K562 (cell line): ENCODE data around the gene UNC45A. TPM values are rescaled to one million over a fixed set of nuclear protein-coding genes. Genes with fewer than 3 reads are reported as not detected.

Source experiments
- GABPB2 ChIP-seq: fragments of 250-450 bp; sonication (Bioruptor Pico); conservative IDR thresholded peaks from 2 replicates; pipeline ENCODE4 v1.5.1; 2021; ENCODE audit warnings: mild to moderate bottlenecking
- HMG20A ChIP-seq: fragments of 450-650 bp; formaldehyde crosslinking; conservative IDR thresholded peaks from 2 replicates; pipeline ENCODE4 v1.4.0; 2020; ENCODE audit warnings: mild to moderate bottlenecking, mixed read lengths
- HNRNPUL1 ChIP-seq: fragments of 200-400 bp; formaldehyde crosslinking; IDR thresholded peaks from 2 replicates; pipeline ENCODE4 v1.6.1; 2017; ENCODE audit warnings: low read length
- POLR2AphosphoS5 ChIP-seq: IDR thresholded peaks from 2 replicates; pipeline ENCODE4 v1.6.1; 2011; ENCODE audit warnings: mild to moderate bottlenecking, low read depth, low read length, moderate library complexity; ENCODE audit not compliant: control insufficient read depth, insufficient read depth
- POLR2B ChIP-seq: fragments of 450-650 bp; IDR thresholded peaks from 2 replicates; pipeline ENCODE4 v1.6.1; 2018; ENCODE audit warnings: low read depth; ENCODE audit not compliant: partially characterized antibody
- SAFB ChIP-seq: fragments of 200-400 bp; formaldehyde crosslinking; IDR thresholded peaks from 2 replicates; pipeline ENCODE4 v1.6.1; 2017; ENCODE audit warnings: low read depth, low read length, borderline replicate concordance
- TAF9B ChIP-seq: fragments of 450-650 bp; IDR thresholded peaks from 2 replicates; pipeline ENCODE4 v1.6.1; 2018; ENCODE audit warnings: mild to moderate bottlenecking; ENCODE audit not compliant: partially characterized antibody
- TARDBP ChIP-seq: fragments of 450-650 bp; IDR thresholded peaks from 2 replicates; pipeline ENCODE4 v1.6.1; 2016
- ZBTB1 ChIP-seq: sonication (generic); formaldehyde crosslinking; IDR thresholded peaks from 2 replicates; pipeline ENCODE4 v1.8.1; 2023; ENCODE audit warnings: missing genetic modification reagents, low read depth, mild to moderate bottlenecking, borderline replicate concordance
- ZNF239 ChIP-seq: fragments of 250-450 bp; sonication (Bioruptor Pico); IDR thresholded peaks from 2 replicates; pipeline ENCODE4 v1.4.0; 2020; ENCODE audit warnings: mild to moderate bottlenecking
- ZNF282 ChIP-seq: sonication (generic); formaldehyde crosslinking; IDR thresholded peaks from 2 replicates; pipeline ENCODE4 v1.8.1; 2023; ENCODE audit warnings: missing genetic modification reagents
- ZNF436 ChIP-seq: fragments of 250-450, 450-650 bp; sonication (Bioruptor Pico); formaldehyde crosslinking; IDR thresholded peaks from 2 replicates; pipeline ENCODE4 v1.7.0; 2020; ENCODE audit warnings: mild to moderate bottlenecking
- ZSCAN32 ChIP-seq: fragments of 450-650 bp; formaldehyde crosslinking; IDR thresholded peaks from 2 replicates; pipeline ENCODE4 v1.4.0; 2020; ENCODE audit warnings: mild to moderate bottlenecking, moderate library complexity
- polyA plus RNA-seq, 8 experiments: library from polyadenylated mRNA; depleted of rRNA in 4 of 8; stranded (reverse) in 5 of 8; unstranded in 3 of 8; fragments of >200 nt; fragmentation: Nextera tagmentation in 2 of 8; fragmentation: Illumina TruSeq in 1 of 8; extraction: Ambion mirVana in 2 of 8; extraction: Trizol in 1 of 8; gene quantifications; 2 replicates each; pipeline versions ENCODE4 v1.2.1 to v1.2.3, GENCODE V29; 2011 to 2014; ENCODE audit warnings: inconsistent platforms in 1 of 8, missing spikeins in 1 of 8
- total RNA-seq, 7 experiments: library from RNA; depleted of rRNA in 6 of 7; stranded (reverse); fragments of >200 nt in 6 of 7; fragmentation: Illumina TruSeq in 2 of 7; extraction: Trizol in 2 of 7; gene quantifications; 2 replicates each; pipeline versions ENCODE4 v1.2.1 to v1.2.3, GENCODE V29; 2011 to 2021; ENCODE audit warnings: low replicate concordance in 1 of 7
- TF ChIP-seq, protein P1 (sequence below): fragments of 250-450 bp; sonication (Bioruptor Pico); IDR thresholded peaks from 2 replicates; pipeline ENCODE4 v1.4.0; 2020
- TF ChIP-seq, protein P2 (sequence below): sonication (generic); formaldehyde crosslinking; IDR thresholded peaks from 2 replicates; pipeline ENCODE4 v1.8.1; 2022; ENCODE audit warnings: missing genetic modification reagents
- TF ChIP-seq, protein P3 (sequence below): fragments of 250-450 bp; sonication (Bioruptor Pico); IDR thresholded peaks from 2 replicates; pipeline ENCODE4 v1.8.0; 2022; ENCODE audit warnings: moderate library complexity, mild to moderate bottlenecking, inconsistent platforms
- TF ChIP-seq, protein P4 (sequence below): fragments of 450-650 bp; conservative IDR thresholded peaks from 2 replicates; pipeline ENCODE4 v1.6.1; 2016; ENCODE audit warnings: missing genetic modification characterization, low read depth, mild to moderate bottlenecking, missing compliant biosample characterization, moderate library complexity

The UNC45A gene
- total and polyA plus RNA-seq, 9 of the 15 experiments (the other 6 are each of a cell fraction or from before 2014, with no cell fraction given) = 22.4 to 79.3 (median 43.7) TPM

DNA sequence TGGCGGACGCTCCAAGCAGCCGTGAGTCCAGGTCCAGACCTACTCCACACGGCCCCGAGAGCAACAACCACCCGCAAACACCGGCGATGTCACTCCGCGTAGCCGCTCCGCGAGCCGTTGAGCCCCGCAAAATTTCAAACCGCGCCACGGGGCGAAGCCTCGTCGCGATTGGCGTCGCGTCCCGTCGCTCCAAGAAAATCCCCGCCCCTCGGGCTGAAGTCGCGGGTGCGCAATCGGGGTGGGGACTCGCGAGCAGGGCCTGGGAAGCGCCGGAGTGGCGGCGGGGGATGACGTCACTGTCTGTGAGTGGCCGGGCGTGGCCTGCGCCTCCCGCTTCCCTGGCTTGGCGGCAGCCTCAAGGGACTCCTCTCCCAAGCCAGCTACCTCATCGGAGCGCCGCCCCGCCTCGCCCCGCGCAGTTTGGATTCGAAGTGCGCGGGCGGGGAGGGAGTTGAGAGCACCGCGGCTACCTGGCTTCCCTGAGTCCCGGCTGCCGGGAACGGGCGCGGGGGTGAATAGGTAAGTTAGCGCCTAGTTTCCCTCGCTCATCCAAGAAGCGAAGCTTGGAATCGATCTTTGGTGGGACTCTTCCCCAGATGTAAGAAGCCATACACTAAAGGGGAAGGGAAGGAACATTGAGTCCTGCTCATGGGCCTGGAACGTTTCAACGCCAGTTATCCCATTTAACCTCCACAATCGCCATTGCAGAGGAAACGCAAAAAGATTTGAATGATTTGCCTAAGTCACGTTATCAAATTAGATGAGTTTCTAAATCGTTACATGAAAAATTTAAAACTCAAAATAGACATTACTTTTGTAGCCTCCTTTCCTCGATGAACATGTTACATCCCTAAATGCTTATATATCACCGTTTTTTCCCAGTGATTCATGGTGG is 59.6 kb downstream of the UNC45A start, which contains the start of gene PRC1 (continued):
- TF ChIP-seq, protein P1, sequence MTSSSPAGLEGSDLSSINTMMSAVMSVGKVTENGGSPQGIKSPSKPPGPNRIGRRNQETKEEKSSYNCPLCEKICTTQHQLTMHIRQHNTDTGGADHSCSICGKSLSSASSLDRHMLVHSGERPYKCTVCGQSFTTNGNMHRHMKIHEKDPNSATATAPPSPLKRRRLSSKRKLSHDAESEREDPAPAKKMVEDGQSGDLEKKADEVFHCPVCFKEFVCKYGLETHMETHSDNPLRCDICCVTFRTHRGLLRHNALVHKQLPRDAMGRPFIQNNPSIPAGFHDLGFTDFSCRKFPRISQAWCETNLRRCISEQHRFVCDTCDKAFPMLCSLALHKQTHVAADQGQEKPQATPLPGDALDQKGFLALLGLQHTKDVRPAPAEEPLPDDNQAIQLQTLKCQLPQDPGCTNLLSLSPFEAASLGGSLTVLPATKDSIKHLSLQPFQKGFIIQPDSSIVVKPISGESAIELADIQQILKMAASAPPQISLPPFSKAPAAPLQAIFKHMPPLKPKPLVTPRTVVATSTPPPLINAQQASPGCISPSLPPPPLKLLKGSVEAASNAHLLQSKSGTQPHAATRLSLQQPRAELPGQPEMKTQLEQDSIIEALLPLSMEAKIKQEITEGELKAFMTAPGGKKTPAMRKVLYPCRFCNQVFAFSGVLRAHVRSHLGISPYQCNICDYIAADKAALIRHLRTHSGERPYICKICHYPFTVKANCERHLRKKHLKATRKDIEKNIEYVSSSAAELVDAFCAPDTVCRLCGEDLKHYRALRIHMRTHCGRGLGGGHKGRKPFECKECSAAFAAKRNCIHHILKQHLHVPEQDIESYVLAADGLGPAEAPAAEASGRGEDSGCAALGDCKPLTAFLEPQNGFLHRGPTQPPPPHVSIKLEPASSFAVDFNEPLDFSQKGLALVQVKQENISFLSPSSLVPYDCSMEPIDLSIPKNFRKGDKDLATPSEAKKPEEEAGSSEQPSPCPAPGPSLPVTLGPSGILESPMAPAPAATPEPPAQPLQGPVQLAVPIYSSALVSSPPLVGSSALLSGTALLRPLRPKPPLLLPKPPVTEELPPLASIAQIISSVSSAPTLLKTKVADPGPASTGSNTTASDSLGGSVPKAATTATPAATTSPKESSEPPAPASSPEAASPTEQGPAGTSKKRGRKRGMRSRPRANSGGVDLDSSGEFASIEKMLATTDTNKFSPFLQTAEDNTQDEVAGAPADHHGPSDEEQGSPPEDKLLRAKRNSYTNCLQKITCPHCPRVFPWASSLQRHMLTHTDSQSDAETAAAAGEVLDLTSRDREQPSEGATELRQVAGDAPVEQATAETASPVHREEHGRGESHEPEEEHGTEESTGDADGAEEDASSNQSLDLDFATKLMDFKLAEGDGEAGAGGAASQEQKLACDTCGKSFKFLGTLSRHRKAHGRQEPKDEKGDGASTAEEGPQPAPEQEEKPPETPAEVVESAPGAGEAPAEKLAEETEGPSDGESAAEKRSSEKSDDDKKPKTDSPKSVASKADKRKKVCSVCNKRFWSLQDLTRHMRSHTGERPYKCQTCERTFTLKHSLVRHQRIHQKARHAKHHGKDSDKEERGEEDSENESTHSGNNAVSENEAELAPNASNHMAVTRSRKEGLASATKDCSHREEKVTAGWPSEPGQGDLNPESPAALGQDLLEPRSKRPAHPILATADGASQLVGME = peak; percentile 71; the same call in 1 of the 2 replicates
- TF ChIP-seq HNRNPUL1 (no peak), ZBTB1 (CRISPR knock-in tag) (peak; percentile 94; the same call in 1 of the 2 replicates), HMG20A (CRISPR knock-in tag) (no peak), ZSCAN32 (CRISPR knock-in tag) (no peak), ZNF436 (CRISPR knock-in tag) (no peak; the same call in 1 of the 2 replicates), POLR2B (no peak), SAFB (peak; percentile 66), TAF9B (peak; percentile 12), TARDBP (0 out of 2 replicates have a peak, but pooled peaks have one; percentile 42), GABPB2 (CRISPR knock-in tag) (0 out of 2 replicates have a peak, but pooled peaks have one; percentile 7), ZNF239 (CRISPR knock-in tag) (no peak), ZNF282 (CRISPR knock-in tag) (no peak), POLR2AphosphoS5 (peak; percentile 89)
- TF ChIP-seq, protein P2, sequence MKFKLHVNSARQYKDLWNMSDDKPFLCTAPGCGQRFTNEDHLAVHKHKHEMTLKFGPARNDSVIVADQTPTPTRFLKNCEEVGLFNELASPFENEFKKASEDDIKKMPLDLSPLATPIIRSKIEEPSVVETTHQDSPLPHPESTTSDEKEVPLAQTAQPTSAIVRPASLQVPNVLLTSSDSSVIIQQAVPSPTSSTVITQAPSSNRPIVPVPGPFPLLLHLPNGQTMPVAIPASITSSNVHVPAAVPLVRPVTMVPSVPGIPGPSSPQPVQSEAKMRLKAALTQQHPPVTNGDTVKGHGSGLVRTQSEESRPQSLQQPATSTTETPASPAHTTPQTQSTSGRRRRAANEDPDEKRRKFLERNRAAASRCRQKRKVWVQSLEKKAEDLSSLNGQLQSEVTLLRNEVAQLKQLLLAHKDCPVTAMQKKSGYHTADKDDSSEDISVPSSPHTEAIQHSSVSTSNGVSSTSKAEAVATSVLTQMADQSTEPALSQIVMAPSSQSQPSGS = peak; percentile 95
- TF ChIP-seq, protein P3, sequence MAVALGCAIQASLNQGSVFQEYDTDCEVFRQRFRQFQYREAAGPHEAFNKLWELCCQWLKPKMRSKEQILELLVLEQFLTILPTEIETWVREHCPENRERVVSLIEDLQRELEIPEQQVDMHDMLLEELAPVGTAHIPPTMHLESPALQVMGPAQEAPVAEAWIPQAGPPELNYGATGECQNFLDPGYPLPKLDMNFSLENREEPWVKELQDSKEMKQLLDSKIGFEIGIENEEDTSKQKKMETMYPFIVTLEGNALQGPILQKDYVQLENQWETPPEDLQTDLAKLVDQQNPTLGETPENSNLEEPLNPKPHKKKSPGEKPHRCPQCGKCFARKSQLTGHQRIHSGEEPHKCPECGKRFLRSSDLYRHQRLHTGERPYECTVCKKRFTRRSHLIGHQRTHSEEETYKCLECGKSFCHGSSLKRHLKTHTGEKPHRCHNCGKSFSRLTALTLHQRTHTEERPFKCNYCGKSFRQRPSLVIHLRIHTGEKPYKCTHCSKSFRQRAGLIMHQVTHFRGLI = no peak
- TF ChIP-seq, protein P4, sequence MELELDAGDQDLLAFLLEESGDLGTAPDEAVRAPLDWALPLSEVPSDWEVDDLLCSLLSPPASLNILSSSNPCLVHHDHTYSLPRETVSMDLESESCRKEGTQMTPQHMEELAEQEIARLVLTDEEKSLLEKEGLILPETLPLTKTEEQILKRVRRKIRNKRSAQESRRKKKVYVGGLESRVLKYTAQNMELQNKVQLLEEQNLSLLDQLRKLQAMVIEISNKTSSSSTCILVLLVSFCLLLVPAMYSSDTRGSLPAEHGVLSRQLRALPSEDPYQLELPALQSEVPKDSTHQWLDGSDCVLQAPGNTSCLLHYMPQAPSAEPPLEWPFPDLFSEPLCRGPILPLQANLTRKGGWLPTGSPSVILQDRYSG (tag) = 0 out of 2 replicates have a peak, but pooled peaks have one; percentile 21
